SH-SY5Y (cell line): ENCODE results near the gene NDUFA8.

Source experiments
- GATA2 ChIP-seq: IDR thresholded peaks from 2 replicates; pipeline ENCODE4 v1.6.1; 2011; ENCODE audit warnings: mild to moderate bottlenecking, low read depth, low read length
- GATA3 ChIP-seq: IDR thresholded peaks from 2 replicates; pipeline ENCODE4 v1.6.1; 2011; ENCODE audit warnings: low read depth, mild to moderate bottlenecking, low read length, moderate library complexity

The NDUFA8 gene

DNA sequence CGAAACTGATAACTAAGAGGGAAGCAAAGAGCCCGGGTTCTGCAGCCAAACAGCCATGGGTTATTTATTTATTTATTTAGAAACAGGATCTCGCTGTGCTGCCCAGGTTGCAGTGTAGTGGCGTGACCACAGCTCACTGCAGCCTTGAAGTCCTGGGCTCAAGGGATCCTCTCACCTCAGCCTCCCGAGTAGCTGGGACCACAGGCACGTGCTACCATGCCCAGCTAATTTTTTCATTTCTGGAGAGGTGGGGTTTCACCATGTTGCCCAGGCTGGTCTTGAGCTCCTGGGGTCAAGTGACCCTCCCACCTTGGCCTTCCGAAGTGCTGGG, 24.1 kb downstream of the NDUFA8 start:
- TF ChIP-seq GATA2 (no peak), GATA3 (no peak)

DNA sequence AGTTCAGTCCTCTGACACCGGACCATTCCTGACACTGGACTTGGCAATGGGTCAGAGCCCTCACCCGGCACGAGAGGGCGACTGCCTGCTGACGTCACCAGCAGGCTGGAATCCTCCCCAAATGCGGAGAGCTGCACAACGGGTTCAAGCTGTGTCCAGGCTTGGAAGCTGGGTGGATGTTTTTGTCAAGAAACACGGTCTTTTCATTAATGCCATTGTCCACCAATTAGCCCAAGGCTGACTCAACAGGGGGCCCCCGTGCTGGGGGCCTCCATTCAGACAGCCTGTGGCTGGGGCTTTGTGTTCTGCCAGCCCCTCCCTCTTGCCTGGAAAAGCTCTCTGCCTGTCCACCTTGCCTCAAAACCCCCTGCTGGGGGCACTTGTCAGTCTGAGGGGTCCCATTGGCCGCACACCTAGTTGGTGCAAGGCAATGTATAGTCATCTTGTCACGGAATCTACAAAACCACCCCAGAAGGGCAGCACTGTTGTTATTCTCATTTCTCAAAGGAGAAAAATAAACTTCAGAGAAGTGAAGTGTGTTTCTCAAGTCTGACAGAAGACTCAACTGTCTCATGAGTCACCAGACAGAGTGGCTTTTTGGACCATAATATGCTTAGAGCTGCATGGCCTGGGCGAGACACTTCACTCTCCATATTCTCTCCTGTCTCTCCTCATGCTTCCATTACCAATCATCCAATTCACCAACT, 24.6 kb downstream of the NDUFA8 start:
- TF ChIP-seq GATA2 (no peak), GATA3 (no peak)

DNA sequence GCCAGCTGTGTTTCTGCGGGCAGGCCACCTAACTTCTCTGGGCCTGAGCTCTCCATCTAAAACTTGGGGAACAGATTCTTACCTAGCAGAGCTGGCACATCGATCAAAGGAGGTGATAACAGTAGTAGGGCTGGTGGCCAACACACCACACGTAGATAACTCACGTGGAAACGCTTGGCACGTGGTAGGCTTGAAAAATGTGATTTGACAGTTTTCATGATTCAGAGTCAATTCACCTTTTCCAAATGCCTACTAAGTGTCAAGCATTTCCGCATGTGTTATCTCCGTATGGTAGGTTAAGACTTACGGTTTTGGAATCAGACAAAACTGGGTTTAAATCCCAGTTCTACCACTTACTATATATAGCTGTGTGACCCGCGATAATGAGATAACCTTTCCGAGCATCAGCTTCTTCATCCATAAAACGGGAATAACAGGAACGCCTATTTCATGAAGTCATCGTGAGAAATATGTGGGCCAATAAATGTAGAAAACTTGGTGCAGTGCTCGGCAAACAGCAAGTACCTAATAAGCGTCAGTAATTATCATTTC, 25.5 kb downstream of the NDUFA8 start:
- no peak for TF ChIP-seq GATA3

DNA sequence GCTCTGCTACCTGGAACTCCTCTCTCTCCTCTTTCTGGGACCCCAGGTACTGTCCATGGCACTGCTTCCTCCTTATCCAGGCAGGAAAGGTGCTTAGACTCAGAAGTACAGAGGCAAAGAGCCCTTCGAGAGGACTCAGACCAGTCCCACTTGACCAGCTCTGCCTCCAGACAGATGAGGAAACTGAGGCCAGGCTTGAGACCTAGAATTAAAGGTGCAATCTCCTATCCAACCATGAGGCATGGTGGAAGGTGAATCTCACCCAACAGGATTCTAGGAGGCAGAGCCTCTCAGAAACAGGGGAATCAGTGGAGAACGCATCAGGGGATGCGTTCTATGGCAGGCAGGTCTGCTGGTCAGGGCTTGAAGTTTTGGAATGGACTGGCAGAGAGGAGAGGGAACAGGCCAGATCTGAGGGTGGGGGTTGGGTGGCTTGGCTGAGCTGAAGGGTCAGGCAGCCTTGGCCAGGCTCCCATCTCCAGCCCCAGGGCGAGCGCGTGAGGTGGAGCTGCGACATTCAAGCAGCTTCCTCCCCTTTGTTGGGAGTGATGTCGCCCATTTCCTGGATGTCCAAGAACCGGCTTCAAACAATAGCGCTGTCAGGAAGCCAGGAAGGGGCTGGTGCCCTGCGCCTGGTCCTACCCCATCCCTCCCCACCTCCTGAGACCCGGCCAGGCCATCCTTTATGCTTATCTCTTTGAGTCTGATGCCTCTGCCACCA, 26.2 kb downstream of the NDUFA8 start:
- TF ChIP-seq GATA2 = no peak
- no peak for TF ChIP-seq GATA3

DNA sequence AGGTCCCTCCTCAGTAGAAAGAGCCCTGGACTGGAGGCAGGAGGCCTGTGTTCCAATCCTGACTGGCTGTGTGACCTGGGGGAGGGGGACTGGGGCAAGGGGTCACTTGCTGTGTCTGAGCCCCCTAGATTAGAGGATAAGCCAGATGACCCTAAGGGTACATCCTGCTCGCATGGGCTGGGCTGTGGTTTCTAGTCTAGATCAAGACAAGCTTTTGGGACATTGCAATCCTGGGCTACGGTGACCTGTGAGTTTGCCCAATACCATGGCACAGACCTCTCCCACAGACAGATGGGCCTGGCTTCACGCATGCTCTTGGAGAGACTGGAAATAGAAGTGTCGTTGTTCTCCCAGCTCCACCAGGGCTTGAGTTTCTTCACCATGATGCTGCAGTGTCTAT, 27.0 kb downstream of the NDUFA8 start:
- no peak for TF ChIP-seq GATA2
- TF ChIP-seq GATA3 = no peak

DNA sequence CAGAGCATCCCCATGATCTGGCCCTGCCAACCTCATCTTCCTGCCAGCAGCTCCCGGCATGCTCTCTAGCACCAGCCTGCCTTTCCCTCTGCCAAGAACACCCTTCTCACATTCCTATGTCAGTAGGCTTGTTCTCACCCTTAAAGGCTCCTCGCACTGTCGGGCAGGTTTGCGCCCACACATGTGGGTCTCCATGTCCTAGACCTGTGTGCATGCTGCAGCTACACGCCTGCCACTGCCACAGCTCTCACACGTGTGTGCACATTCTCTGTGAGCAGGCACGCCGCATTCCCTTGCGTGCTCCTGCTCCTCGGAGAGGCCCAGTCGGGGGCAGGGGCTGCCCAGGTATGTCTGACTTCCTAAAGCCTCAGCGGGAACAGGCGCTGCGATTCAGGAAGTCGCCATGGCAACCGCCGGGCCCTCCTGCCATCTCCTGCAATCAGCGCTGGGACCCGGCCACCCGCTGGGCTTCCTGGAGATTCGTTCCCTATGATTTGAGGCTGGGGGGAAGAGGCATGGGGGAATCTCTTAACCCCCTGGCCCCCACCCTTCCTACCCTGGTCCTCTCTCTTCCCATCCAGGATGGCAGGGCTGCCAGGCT, 28.1 kb downstream of the NDUFA8 start:
- TF ChIP-seq GATA3 = no peak
- TF ChIP-seq GATA2 = no peak

DNA sequence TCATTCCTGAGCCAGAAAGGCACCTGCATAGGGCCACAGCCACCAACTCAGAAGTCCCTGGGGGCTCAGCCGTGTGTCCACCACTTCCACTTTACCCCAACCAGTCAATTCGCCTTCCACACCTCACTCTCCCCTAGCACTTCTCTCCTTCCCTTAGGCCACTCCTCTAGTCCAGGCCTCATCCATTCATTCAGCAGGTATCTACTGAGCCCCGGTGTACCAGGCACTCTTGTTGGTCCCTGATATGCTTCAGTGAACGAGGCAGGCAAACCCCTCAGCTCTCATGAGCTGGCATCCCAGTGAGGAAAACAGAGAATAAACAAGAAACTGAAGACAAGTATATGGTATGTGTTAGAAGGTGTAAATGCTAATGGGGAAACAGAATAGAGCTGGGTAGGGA, 28.7 kb downstream of the NDUFA8 start:
- TF ChIP-seq GATA2 (no peak), GATA3 (no peak)

DNA sequence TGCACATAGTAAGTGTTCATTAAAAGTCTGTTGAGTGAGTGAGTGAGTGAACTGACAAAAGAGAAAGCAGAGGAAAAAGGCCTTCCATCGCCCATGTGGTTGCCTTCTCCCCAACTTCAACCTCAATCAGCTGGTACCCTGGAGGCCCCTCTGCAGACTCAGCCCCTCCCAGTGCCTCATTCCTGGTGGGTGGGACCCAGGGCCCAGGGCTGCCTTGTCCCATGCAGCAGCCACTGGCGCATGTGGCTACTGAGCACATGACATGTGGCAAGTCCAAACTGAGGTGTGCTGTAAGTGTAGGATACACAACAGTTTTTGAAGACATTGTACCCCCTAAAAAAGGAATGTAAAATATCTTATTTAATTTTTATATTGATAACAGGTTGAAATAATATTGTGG, 29.6 kb downstream of the NDUFA8 start:
- TF ChIP-seq GATA3 (no peak), GATA2 (no peak)

DNA sequence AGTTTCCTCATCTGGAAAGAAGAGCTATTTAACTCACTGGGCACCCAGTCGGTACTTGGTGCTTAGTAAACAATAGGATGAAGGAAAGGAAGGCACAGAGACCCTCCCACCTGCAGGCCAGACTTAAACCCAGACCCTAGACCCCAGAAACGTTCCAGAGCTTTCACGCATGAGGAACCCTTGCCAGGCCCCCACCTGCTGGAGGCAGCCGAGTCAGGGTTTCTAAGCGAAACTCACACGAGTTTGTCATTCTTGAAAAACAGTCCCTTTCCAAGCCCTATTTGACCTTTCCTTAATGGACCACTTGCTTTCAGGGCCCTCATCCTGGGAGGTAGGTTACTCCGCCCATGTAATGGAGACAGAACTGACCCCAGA, 30.6 kb downstream of the NDUFA8 start:
- TF ChIP-seq GATA2 = no peak

DNA sequence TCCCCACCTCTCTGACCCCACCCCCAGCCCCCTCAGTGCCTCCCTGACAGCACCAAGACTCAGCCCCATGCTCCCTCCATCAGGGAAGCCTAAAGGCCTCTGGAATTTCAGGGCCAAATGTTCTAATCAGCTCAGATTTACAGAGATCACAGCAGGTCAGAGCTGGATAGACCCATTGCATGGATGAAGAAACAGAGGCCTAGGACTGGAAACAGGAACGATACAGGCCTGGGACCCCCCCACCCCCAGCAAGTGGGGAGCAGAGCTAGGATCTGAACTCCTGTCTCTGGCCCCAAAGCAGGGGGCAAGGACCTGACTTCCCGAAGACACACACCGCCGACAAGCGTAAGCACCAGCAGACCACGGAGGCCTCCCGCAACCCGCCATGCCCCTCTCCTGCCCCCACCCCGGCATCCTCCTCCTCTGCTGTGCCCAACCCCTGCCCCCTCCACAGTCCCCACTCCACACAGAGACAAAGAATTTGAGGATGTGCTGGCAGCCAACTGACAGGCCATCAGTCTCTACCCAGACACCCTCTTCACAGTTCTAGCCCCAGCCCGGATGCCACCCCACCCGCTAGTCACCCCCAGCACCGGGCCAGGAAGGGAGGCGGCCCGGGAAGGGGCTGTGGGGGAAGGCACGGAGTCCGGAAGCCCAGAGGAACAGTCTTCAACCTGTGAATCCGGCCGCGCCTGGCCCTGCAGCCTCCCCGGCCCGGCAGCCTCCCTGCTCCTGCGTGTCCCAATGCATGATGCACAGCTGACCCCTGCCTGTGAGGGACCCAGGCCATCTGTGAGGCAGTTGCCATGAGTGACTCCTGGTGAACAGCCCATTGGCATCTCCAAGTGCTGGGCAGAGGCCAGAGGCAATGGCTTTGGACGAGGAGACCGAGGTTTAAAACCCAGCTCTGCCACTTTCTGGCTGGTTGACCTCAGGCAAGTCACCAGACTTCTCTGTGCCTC, 31.3 kb downstream of the NDUFA8 start:
- TF ChIP-seq GATA2 (no peak), GATA3 (no peak)

DNA sequence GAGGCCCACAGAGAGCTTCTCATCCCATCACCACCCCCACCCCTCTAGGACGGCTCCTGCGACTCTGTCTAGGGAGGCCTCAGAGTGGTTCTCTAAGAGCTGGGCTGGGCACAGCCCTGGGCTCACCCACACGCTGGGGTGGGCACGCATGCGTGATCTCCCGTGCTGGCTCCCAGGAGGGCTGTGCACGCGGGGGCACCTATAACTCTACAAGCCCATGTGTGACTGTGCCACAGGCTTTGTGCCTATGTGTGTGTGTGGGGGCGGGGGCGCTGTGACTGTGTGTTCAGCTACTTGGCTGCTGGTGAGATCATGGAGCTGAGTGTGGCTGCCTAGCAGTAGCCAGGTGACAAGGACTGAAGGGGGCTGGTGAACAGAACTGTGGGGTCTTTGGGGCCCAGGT, 32.2 kb downstream of the NDUFA8 start:
- TF ChIP-seq GATA3 (no peak), GATA2 (no peak)

DNA sequence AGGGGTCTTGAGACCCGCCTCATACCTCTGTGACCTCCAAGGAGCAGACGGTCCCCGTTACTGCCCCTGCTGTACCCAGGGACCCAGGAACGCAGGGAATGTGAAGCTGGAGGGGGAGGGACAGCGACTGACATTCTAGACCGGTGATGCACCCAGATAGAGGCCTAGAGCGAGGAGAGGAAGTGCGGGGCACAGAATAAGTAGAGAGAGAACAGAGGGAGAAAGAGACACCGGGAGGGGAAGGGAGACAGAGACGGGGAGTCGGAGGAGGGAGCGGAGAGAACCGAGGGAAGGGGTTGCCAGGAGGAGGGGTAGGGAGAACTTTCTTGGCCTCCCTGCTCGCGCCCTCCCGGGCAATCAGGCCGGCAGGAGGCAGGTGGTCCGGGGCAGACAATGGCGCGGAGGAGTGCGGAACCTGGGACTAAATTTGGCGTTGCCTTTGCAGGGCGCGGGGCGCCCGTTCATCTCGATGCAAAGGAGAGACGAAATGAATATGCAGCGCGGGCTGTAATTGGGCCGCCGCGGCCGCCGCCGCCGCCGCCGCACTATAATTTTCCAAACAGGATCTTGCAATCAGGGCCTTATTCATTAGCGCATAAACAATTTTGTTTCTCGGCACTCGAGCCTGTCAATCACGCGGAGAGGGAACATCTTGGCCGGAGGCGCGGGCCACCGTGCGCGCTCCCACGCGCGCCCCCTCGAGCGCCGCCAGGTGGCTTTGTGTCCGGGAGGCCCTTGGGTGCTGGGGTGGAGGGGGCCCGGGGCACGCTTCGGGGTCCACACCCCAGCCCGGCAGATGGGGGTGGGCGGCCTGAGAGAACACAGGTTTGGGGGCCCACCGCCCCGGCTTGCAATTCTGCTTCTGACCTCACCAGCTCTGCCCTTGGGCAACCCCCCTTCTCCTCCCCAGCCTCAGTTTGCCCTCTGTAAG, 33.0 kb downstream of the NDUFA8 start:
- no peak for TF ChIP-seq GATA2
- no peak for TF ChIP-seq GATA3
